IMR-90 (cell line): ENCODE data around the gene GGN. TPM values are rescaled to one million over a fixed set of nuclear protein-coding genes. Genes with fewer than 3 reads are reported as not detected.
"Not testable (repeated sequence)": the region's sequence is repeated elsewhere in the genome, so short reads cannot be mapped to it uniquely, and the experiment has no call there.

Experiments
- ATAC-seq: fragments of 200-7000 bp; cut with Tn5 transposase; 2 replicates; pipeline ENCODE4 v1.9.1; 2020; ENCODE audit warnings: low read depth, mild to moderate bottlenecking, moderate library complexity
- BruUV-seq: library from RNA; stranded (reverse); fragments of 400-500 nt; replicated peaks from 2 replicates; lab custom pipeline; 2021; lab: Mats Ljungman, UMichigan
- CTCF ChIA-PET: fragments of 300-600 bp; formaldehyde crosslinking; extraction: SDS; loops from one replicate; lab custom pipeline; 2021; ENCODE audit warnings: antibody characterized with exemption; lab: Yijun Ruan, JAX
- POLR2A ChIA-PET: fragments of 300-600 bp; sonication (Branson Sonifier 250); formaldehyde crosslinking; loops from one replicate; lab custom pipeline; 2022; ENCODE audit warnings: antibody characterized with exemption; ENCODE audit not compliant: unreplicated experiment; lab: Charles Lee
- DNase-seq: peaks from one replicate; pipeline ENCODE4 v3.0.0; 2013
- H2AFZ ChIP-seq: replicated peaks from 2 replicates; pipeline ENCODE3; 2013; ENCODE audit warnings: low read length, mild to moderate bottlenecking; ENCODE audit not compliant: poor library complexity
- H2AK5ac ChIP-seq: 2 replicates; pipeline ENCODE4 v1.6.1; 2013; ENCODE audit warnings: low read depth, low read length, inconsistent platforms
- H2AK9ac ChIP-seq: replicated peaks from 2 replicates; pipeline ENCODE3; 2013; ENCODE audit warnings: mild to moderate bottlenecking, low read depth, low read length, moderate library complexity; ENCODE audit not compliant: poor library complexity
- H2BK120ac ChIP-seq: 2 replicates; pipeline ENCODE4 v1.6.1; 2013; ENCODE audit warnings: low read depth, low read length, inconsistent platforms
- H2BK15ac ChIP-seq: 3 replicates; pipeline ENCODE4 v1.6.1; 2013; ENCODE audit warnings: low read depth, low read length, inconsistent platforms
- H2BK20ac ChIP-seq: 2 replicates; pipeline ENCODE4 v1.6.1; 2013; ENCODE audit warnings: low read depth, mild to moderate bottlenecking, inconsistent platforms, low read length, moderate library complexity
- H2BK5ac ChIP-seq: 2 replicates; pipeline ENCODE4 v1.6.1; 2013; ENCODE audit warnings: mild to moderate bottlenecking, low read depth, low read length, inconsistent platforms; ENCODE audit not compliant: poor library complexity, severe bottlenecking
- H3K14ac ChIP-seq: replicated peaks from 2 replicates; pipeline ENCODE4 v1.6.1; 2013; ENCODE audit warnings: low read depth, low read length, inconsistent platforms
- H3K18ac ChIP-seq: 2 replicates; pipeline ENCODE4 v1.6.1; 2013; ENCODE audit warnings: low read depth, low read length, control low read depth
- H3K23ac ChIP-seq: 2 replicates; pipeline ENCODE4 v1.6.1; 2013; ENCODE audit warnings: low read depth, low read length, inconsistent platforms
- H3K27ac ChIP-seq: 2 replicates; pipeline ENCODE4 v1.5.1; 2013; ENCODE audit warnings: mild to moderate bottlenecking, control low read depth, low read length; ENCODE audit not compliant: insufficient read depth
- H3K27me3 ChIP-seq: 2 replicates; pipeline ENCODE4 v1.6.1; 2013; ENCODE audit warnings: low read length; ENCODE audit not compliant: control insufficient read depth, insufficient read depth
- H3K36me3 ChIP-seq: 2 replicates; pipeline ENCODE4 v1.6.1; 2013; ENCODE audit warnings: low read length, mixed read lengths; ENCODE audit not compliant: control insufficient read depth, insufficient read depth
- H3K4ac ChIP-seq: 2 replicates; pipeline ENCODE4 v1.6.1; 2013; ENCODE audit warnings: low read depth, low read length, inconsistent platforms
- H3K4me1 ChIP-seq: 2 replicates; pipeline ENCODE4 v1.6.1; 2013; ENCODE audit warnings: low read length, mixed read lengths; ENCODE audit not compliant: control insufficient read depth, insufficient read depth
- H3K4me2 ChIP-seq: 2 replicates; pipeline ENCODE4 v1.6.1; 2013; ENCODE audit warnings: low read depth, mild to moderate bottlenecking, control low read depth, low read length, moderate library complexity
- H3K4me3 ChIP-seq: 2 replicates; pipeline ENCODE4 v1.5.1; 2013; ENCODE audit warnings: low read depth, mild to moderate bottlenecking, control low read depth, low read length, moderate library complexity; ENCODE audit not compliant: insufficient read depth
- H3K56ac ChIP-seq: 2 replicates; pipeline ENCODE4 v1.6.1; 2013; ENCODE audit warnings: low read length, inconsistent platforms; ENCODE audit not compliant: insufficient read depth; ENCODE audit errors: extremely low read depth
- H3K79me1 ChIP-seq, 2 experiments: 2 replicates each; pipeline ENCODE4 v1.6.1; 2013; ENCODE audit warnings: low read length in 2 of 2, inconsistent platforms in 1 of 2, low read depth in 1 of 2
- H3K9ac ChIP-seq: 2 replicates; pipeline ENCODE4 v1.6.1; 2013; ENCODE audit warnings: low read depth, low read length, control low read depth
- H3K9me1 ChIP-seq: 2 replicates; pipeline ENCODE4 v1.6.1; 2013; ENCODE audit warnings: low read length, inconsistent platforms; ENCODE audit not compliant: insufficient read depth
- H3K9me3 ChIP-seq: 2 replicates; pipeline ENCODE4 v1.6.1; 2013; ENCODE audit warnings: low read length; ENCODE audit not compliant: control insufficient read depth, insufficient read depth
- H4K20me1 ChIP-seq: 2 replicates; pipeline ENCODE4 v1.6.1; 2013; ENCODE audit warnings: low read length, inconsistent platforms; ENCODE audit not compliant: insufficient read depth
- H4K5ac ChIP-seq: 2 replicates; pipeline ENCODE4 v1.6.1; 2013; ENCODE audit warnings: mild to moderate bottlenecking, low read depth, low read length, control low read depth
- H4K8ac ChIP-seq, 2 experiments: 2 replicates each; pipeline ENCODE4 v1.6.1; 2013; ENCODE audit warnings: low read depth in 2 of 2, low read length in 2 of 2, control low read depth in 1 of 2, inconsistent platforms in 1 of 2
- H4K91ac ChIP-seq: 2 replicates; pipeline ENCODE4 v1.6.1; 2013; ENCODE audit warnings: low read depth, low read length, inconsistent platforms; ENCODE audit not compliant: insufficient read depth
- WGBS, 2 experiments: methylation state at CpG; one replicate each; pipeline versions ENCODE4 v1.1.5 to v1.1.7; 2013; ENCODE audit warnings: missing lambda C conversion rate in 2 of 2; ENCODE audit not compliant: insufficient read length in 1 of 2; ENCODE audit errors: extremely low coverage in 2 of 2; 5-methylcytosine and 5-hydroxymethylcytosine counted together
- dilution Hi-C: fragments of 300-500 bp; cut with HindIII; formaldehyde crosslinking; loops from one replicate; pipeline ENCODE4 v1.14.3; 2018; ENCODE audit warnings: low sequenced_read_pairs; ENCODE audit not compliant: unreplicated experiment
- in situ Hi-C: fragments of 300-500 bp; cut with MboI; formaldehyde crosslinking; loops from 3 replicates; pipeline ENCODE4 v1.14.3; 2019; ENCODE audit warnings: low sequenced_read_pairs, inconsistent platforms, mixed read lengths
- intact Hi-C: fragments of 100-400 bp; cut with micrococcal nuclease; formaldehyde crosslinking; loops from 2 replicates; pipeline ENCODE4 v1.10.0; 2022
- polyA plus RNA-seq, 3 experiments: library from polyadenylated mRNA; depleted of rRNA; stranded (reverse); fragments of >200 nt; gene quantifications; 2 replicates each; pipeline ENCODE4 v1.2.3, GENCODE V29; 2012; ENCODE audit warnings: low replicate concordance in 1 of 3
- total RNA-seq: library from RNA; depleted of rRNA; stranded (reverse); fragments of >200 nt; gene quantifications from 2 replicates; pipeline ENCODE4 v1.2.3, GENCODE V29; 2012

Gene GGN
- total and polyA plus RNA-seq, 2 of the 4 experiments (the other 2 are of a cell fraction): under 0.01 to 0.65 TPM

- H3K14ac ChIP-seq, ATAC-seq, H3K9me3 ChIP-seq, H3K9me1 ChIP-seq, H2AK9ac ChIP-seq, H3K4me1 ChIP-seq, H3K4me3 ChIP-seq, DNase-seq, dilution Hi-C loops, in situ Hi-C loops, H2BK20ac ChIP-seq, H3K18ac ChIP-seq, BruUV-seq, H4K8ac ChIP-seq, H3K79me1 ChIP-seq, H3K4ac ChIP-seq, H3K36me3 ChIP-seq, H3K9ac ChIP-seq, H4K5ac ChIP-seq, H4K91ac ChIP-seq, H2AFZ ChIP-seq, POLR2A ChIA-PET, H2AK5ac ChIP-seq, H3K56ac ChIP-seq, H2BK120ac ChIP-seq, H2BK15ac ChIP-seq, intact Hi-C loops, H3K27ac ChIP-seq, H2BK5ac ChIP-seq, H4K20me1 ChIP-seq, H3K23ac ChIP-seq: not testable (repeated sequence)
- 20% methylated on average over 1 of the region's 16 CpGs; no CpG with 5 or more reads in 1 of the 2 experiments for WGBS, 2 experiments
- CTCF ChIA-PET: interaction anchor here (1.5 kb wide), 1 partner anchor 11 kb away, joined by 4 read pairs; the partner anchor contains the start of gene PSMD8
- Histone ChIP-seq H3K27me3 (peaks cover 46% of the 10 kb centered on the region), H3K4me2 (peak overlapping the region; percentile 75; the same call in 1 of the 2 replicates)
These were observed 24.7 kb downstream of the GGN start for GRCh38 chr19:38362946-38363688.
